HG03432 (cell line): ENCODE results near the gene TNFAIP8.
"Not testable (repeated sequence)": the region's sequence is repeated elsewhere in the genome, so short reads cannot be mapped to it uniquely, and the experiment has no call there.

Experiments used
- ATAC-seq: cut with Tn5 transposase; IDR thresholded peaks from one replicate; pipeline ENCODE4 v1.9.1; 2021; ENCODE audit warnings: mild to moderate bottlenecking, moderate library complexity; ENCODE audit not compliant: unreplicated experiment

Gene TNFAIP8

GRCh38 chr5:119412279-119413227, 56.7 kb downstream of the TNFAIP8 start:
- ATAC-seq, result no peak

DNA sequence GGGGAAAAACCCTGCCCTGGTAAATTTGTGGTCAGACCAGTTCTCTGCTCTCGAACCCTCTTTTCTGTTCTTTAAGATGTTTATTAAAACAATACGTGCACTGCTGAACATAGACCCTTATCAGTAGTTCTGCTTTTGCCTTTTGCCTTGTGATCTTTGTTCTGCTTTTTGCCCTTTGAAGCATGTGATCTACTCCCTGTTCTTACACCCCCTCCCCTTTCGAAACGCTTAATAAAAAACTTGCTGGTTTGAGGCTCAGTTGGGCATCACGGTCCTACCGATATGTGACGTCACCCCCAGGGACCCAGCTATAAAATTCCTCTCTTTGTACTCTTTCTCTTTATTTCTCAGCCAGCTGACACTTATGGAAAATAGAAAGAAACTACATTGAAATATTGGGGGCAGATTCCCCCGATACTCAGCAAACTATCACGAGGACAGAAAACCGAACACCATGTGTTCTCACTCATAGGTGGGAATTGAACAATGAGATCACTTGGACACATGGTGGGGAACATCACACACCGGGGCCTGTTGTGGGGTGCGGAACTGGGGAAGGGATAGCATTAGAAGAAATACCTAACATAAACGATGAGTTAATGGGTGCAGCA, 58.4 kb downstream of the TNFAIP8 start:
- peak; percentile 27 for ATAC-seq

DNA sequence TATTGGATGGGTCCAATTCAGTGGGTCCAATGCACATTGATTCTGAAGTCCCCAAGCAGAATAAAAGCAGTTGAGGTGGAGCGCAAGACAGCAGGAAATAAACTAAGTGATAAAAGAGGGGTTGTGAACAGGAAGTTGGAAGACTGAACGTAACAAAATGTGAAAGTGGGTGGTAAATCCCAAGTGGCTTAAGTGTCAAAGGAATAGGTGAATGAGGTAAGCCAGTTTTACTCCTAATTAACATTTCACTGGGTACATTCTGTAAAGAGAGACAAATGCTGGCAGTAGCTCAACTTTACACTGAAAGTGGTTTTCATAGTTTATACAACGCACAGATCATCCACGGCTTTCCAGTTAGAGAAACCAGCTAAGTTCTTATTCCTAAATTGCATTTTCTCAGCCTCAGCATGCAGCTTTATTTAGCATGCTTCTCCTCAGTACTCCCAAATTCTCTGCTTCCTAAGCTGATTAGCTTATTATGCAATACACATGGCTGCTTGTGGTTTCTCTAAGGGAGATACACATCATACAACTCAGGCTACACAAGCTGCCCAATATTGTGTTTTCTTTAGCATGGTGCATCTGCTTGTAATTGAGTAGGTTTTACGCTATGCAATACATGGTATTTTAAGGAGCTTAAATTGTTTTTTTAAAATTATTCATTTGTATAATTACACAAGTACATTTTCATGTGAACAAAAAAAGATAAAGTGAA, 62.2 kb downstream of the TNFAIP8 start:
- no peak for ATAC-seq

DNA sequence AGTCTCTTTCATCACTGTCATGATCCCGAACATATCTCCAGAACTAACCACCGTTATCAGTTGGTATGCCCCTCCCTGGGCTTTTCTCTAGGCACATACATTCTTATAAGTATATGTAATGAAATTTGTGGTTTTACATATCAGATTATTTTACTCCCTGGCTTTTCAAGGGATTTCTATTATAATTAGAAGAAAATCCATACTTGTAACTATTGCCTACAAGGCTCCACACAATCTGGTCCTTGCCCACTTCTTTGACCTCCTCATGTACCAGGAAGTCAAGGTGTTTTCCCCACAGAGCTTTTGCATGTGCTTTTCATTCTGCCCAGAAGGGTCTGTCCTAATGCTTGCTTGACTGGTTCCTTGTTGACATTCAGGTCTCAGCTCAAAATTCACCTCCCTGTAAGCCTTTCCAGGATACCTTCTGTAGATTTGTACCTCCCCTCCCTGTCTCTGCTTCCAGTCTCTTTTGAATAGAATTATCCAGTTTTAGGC, 62.8 kb downstream of the TNFAIP8 start:
- peak; percentile 80 for ATAC-seq

DNA sequence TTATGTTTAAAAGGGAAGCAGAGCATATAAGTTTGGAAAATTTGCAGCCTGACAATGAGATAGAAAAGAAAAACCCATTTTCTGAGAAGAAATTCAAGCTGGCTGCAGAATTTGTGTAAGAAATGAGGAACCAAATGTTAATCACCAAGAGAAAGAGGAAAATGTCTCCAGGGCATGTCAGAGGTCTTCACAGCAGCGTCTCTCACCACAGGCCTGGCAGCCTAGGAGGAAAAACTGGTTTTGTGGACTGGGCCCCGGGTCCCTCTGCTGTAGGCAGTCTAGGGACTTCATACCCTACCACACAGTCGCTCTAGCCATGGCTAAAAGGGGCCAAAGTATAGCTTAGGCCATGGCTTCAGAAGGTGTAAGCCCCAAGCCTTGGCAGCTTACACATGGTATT, 64.3 kb downstream of the TNFAIP8 start:
- no peak for ATAC-seq

DNA sequence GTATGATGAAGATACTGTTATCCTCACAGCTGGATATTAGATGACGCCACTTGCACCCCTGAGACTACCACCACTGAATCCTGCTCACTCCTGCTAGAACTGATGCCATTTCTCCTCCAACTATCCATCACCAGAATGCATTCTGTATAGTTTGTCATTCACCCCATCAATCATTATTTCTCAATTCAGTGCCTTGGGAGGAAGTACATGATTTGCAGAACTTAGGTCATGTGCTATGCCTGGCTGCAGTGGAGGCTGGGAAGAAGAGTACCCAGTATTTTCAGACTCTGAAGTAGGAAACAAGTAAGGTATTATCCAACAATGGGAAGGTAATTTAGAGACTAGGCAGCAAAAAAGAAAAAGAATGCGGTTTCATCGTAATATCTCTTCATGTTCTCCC, 70.2 kb downstream of the TNFAIP8 start:
- no peak for ATAC-seq

DNA sequence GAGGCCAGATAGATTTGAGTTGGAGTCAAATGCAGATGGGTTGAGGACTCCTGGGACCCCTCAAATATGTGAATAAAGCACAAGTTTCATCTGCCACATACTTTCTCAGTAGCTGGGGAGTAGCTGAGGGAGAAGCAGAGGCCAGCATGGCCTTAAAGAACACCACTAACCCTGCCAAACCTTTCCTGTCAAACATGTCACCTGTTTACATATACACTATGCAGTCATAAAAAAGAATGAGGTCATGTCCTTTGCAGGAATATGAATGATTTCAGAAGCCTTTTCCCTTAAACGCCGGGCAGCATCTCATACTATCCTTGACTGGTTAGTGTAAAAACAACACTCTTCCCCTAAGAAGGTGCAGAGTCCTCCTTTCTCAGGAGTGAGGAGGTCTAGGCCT, 71.2 kb downstream of the TNFAIP8 start:
- ATAC-seq, result no peak

- not testable (repeated sequence) for ATAC-seq
Measured at GRCh38 chr5:119427596-119427995, 71.8 kb downstream of the TNFAIP8 start.

DNA sequence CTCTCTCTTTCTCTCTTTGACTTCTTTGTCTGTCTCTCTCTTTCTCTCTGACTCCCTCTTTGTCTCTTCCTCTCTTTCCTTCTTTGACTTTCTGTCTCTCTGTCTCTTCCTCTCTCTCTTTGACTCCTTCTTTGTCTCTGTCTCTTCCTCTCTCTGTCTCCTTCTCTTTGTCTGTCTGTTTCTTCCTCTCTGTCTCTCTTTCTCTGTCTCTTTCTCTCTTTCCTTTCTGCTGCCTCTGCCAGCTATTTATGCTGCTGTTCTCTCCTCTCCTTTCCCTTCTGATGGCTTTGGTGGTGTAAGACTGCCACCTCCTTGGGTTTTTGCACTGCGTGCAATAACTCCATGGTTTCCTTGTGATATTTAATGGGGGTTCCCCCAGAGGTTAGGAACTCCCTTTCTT, 72.3 kb downstream of the TNFAIP8 start:
- not testable (repeated sequence) for ATAC-seq

GRCh38 chr5:119428574-119428973, 72.8 kb downstream of the TNFAIP8 start:
- not testable (repeated sequence) for ATAC-seq

DNA sequence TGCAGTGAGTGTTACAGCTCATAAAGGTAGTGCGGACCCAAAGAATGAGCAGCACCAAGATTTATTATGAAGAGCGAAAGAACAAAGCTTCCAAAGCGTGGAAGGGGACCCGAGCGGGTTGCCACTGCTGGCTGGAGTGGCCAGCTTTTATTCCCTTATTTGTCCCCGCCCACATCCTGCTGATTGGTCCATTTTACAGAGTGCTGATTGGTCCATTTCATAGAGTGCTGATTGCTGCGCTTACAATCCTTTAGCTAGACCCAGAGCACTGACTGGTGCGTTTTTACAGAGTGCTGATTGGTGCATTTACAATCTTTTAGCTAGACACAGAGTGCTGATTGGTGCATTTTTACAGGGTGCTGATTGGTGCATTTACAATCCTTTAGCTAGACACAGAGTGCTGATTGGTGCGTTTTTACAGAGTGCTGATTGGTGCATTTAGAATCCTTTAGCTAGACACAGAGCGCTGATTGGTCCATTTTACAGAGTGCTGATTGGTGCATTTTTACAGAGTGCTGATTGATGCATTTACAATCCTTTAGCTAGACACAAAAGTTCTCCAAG, 76.9 kb downstream of the TNFAIP8 start:
- not testable (repeated sequence) for ATAC-seq

DNA sequence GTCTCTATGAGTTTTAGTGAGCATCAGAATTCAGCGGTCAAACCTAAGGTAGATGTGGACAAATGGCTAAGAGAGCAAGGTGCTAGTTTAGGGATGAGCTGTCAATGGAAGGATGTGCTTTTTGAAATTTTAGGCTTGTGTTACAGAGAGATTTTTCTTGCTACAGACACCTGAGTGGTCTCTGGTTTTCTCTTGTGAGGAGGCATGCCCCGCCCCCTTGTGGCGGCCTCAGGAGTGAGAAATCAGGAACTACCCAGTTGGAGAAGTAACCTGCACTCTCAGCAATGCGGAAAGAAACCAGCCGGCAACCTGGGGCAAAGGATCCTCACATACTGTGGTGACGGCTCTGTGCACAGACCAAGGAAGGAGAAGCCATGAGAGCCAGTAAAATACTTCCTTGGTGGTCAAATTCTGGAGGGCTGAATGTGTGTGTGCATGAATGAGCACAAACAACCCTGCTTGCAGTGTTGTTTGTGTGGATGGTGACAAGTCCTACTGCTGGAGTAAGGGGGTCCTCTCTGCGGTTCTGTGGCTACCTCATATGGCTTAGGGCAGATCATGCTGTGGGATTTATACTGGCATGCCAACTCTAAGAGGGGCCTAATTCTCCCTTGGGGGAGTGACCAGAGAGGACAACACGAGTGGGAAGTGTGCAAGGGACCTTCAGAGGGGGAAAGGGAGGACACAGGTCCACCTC, 79.8 kb downstream of the TNFAIP8 start:
- peak; percentile 94 for ATAC-seq

DNA sequence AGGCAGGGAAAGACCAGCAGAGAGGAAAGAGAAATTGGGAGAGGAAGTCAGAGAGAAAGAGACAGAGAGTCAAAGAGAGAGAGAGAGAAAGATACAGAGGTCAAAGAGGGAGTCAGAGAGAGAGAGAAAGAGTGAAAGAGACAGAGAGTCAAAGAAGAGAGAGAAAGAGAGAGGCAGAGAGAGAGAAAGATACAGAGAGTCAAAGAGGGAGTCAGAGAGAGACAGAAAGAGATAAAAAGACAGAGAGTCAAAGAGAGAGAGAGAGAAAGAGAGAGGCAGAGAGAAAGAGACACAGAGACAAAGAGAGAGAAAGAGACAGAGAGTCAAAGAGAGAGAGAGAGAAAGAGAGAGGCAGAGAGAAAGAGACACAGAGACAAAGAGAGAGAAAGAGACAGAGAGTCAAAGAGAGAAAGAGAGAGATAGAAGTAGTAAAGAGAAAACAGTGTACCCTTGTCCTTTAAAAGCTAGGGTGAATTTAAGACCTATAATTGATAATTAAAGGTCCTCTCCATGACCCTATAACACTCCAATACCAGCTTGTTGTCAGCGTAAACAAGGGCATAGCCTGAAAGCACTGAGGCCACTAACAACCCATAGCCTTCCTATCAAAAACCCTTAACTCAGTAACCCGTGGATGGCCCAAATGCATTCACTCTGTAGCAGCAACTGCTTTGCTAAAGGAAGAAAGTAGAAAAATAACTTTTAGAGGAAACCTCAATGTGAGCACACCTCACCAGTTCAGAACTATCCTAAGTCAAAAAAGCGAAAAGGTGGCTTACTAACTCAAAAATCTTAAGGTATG, 82.2 kb downstream of the TNFAIP8 start:
- not testable (repeated sequence) for ATAC-seq

DNA sequence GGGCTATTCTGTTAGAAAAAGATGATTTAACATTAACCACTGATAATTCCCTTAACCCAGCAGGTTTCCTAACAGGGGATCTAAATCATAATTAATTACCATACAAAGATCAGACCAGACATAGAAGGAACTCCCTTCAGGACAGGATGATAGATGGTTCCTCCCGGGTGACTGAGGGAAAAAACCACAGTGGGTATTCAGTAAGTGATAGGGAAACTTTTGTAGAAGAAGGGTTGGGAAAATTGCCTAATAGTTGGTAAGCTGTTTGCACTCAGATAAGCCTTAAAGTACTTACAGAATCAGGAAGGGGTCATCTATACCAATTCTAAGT, 82.7 kb downstream of the TNFAIP8 start:
- not testable (repeated sequence) for ATAC-seq

- no peak for ATAC-seq
Measured at GRCh38 chr5:119439140-119439631, 83.4 kb downstream of the TNFAIP8 start.

DNA sequence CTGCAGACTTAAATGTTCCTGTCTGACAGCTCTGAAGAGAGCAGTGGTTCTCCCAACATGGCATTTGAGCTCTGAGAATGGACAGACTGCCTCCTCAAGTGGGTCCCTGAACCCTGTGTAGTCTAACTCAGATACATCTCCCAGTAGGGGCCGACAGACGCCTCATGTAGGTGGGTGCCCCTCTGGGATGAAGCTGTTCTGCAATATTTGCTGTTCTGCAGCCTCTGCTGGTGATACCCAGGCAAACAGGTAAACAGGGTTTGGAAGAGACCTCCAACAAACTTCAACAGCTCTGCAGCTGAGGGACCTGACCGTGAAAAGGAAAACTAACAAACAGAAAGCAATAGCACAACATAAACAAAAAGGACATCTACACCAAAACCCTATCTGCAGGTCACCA, 83.8 kb downstream of the TNFAIP8 start:
- not testable (repeated sequence) for ATAC-seq

- ATAC-seq, result not testable (repeated sequence)
Measured at GRCh38 chr5:119444643-119445042, 88.8 kb downstream of the TNFAIP8 start.

GRCh38 chr5:119445544-119445943, 89.7 kb downstream of the TNFAIP8 start:
- ATAC-seq, result no peak
